HEK293T (cell line): ENCODE results near the gene AKAP8L.
"Not testable (repeated sequence)": the region's sequence is repeated elsewhere in the genome, so short reads cannot be mapped to it uniquely, and the experiment has no call there.

Experiments used
- CTCF ChIA-PET: fragments of 350-600 bp; formaldehyde crosslinking; extraction: SDS; loops from one replicate; lab custom pipeline; 2021; ENCODE audit warnings: antibody characterized with exemption, inconsistent platforms; lab: Yijun Ruan, JAX
- POLR2A ChIA-PET: fragments of 350-600 bp; formaldehyde crosslinking; extraction: SDS; loops from one replicate; lab custom pipeline; 2020; ENCODE audit warnings: antibody characterized with exemption, inconsistent platforms; lab: Yijun Ruan, JAX
- DNase-seq: peaks from one replicate; pipeline ENCODE4 v3.0.0; 2012; ENCODE audit warnings: mixed read lengths; ENCODE audit errors: extremely low spot score
- ARNT ChIP-seq: fragments of 450-650 bp; IDR thresholded peaks from 2 replicates; pipeline ENCODE4 v1.6.1; 2017; ENCODE audit warnings: mild to moderate bottlenecking
- BHLHE40 ChIP-seq: fragments of 450-650 bp; IDR thresholded peaks from 2 replicates; pipeline ENCODE4 v1.6.1; 2016; ENCODE audit warnings: mild to moderate bottlenecking, moderate library complexity, borderline replicate concordance
- CTBP1 ChIP-seq: fragments of 450-650 bp; IDR thresholded peaks from 2 replicates; pipeline ENCODE4 v1.6.1; 2016; ENCODE audit warnings: borderline replicate concordance
- ELF4 ChIP-seq: fragments of 450-650 bp; IDR thresholded peaks from 2 replicates; pipeline ENCODE4 v1.6.1; 2017; ENCODE audit warnings: antibody characterized with exemption
- FOXA1 ChIP-seq: fragments of 450-650 bp; IDR thresholded peaks from 2 replicates; pipeline ENCODE4 v1.6.1; 2016; ENCODE audit warnings: mild to moderate bottlenecking
- FOXK2 ChIP-seq: fragments of 450-650 bp; IDR thresholded peaks from 2 replicates; pipeline ENCODE4 v1.6.1; 2016; ENCODE audit warnings: mild to moderate bottlenecking
- FOXM1 ChIP-seq: fragments of 450-650 bp; IDR thresholded peaks from 2 replicates; pipeline ENCODE4 v1.6.1; 2017; ENCODE audit warnings: mild to moderate bottlenecking, borderline replicate concordance
- HDGF ChIP-seq: fragments of 450-650 bp; IDR thresholded peaks from 2 replicates; pipeline ENCODE4 v1.6.1; 2017; ENCODE audit warnings: antibody characterized with exemption, borderline replicate concordance
- L3MBTL2 ChIP-seq: fragments of 450-650 bp; conservative IDR thresholded peaks from 2 replicates; pipeline ENCODE4 v1.6.1; 2016; ENCODE audit warnings: mild to moderate bottlenecking
- LEF1 ChIP-seq: fragments of 450-650 bp; IDR thresholded peaks from 2 replicates; pipeline ENCODE4 v1.6.1; 2017; ENCODE audit warnings: mild to moderate bottlenecking, borderline replicate concordance
- NFRKB ChIP-seq: fragments of 450-650 bp; IDR thresholded peaks from 2 replicates; pipeline ENCODE4 v1.6.1; 2016; ENCODE audit warnings: mild to moderate bottlenecking, moderate library complexity
- SP1 ChIP-seq: fragments of 450-650 bp; IDR thresholded peaks from 2 replicates; pipeline ENCODE4 v1.6.1; 2017
- SUZ12 ChIP-seq: fragments of 450-650 bp; IDR thresholded peaks from 2 replicates; pipeline ENCODE4 v1.6.1; 2016; ENCODE audit warnings: mild to moderate bottlenecking
- TARDBP ChIP-seq: fragments of 450-650 bp; IDR thresholded peaks from 2 replicates; pipeline ENCODE4 v1.6.1; 2016
- ZNF384 ChIP-seq: fragments of 450-650 bp; IDR thresholded peaks from 2 replicates; pipeline ENCODE4 v1.6.1; 2016
- TF ChIP-seq, protein P1 (sequence below): fragments of 450-650 bp; IDR thresholded peaks from 2 replicates; pipeline ENCODE4 v1.6.1; 2016

AKAP8L gene

DNA sequence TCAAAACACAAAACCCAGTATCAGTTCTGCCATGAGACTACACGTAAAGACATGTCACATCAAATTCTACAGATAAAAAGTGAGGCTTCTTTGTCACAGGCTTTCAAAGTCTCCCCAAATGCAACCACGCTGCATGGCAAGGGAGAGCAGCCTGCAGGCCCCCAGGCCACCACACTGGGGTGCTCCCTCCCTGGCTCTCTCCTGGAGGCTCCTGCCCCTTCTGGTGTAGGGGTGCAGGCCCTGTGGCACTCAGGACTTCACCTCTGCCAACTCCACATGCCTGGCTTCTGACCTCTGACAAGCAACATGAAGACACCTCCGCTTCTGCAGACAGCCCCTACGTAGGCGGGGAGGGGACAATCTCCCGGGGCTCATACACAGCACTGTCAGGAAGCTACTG is 53.5 kb downstream of the AKAP8L start:
- POLR2A ChIA-PET: no interaction called here
- TF ChIP-seq BHLHE40: no peak
- no peak for TF ChIP-seq NFRKB
- no peak for TF ChIP-seq ZNF384
- TF ChIP-seq HDGF: no peak
- TF ChIP-seq FOXK2: no peak
- TF ChIP-seq CTBP1: no peak
- TF ChIP-seq FOXM1: no peak
- TF ChIP-seq LEF1: no peak
- no peak for TF ChIP-seq SUZ12
- TF ChIP-seq ARNT: no peak
- no peak for TF ChIP-seq ELF4
- no peak for TF ChIP-seq FOXA1
- no peak for TF ChIP-seq SP1
- TF ChIP-seq TARDBP: no peak
- no peak for TF ChIP-seq L3MBTL2
- TF ChIP-seq, protein P1, sequence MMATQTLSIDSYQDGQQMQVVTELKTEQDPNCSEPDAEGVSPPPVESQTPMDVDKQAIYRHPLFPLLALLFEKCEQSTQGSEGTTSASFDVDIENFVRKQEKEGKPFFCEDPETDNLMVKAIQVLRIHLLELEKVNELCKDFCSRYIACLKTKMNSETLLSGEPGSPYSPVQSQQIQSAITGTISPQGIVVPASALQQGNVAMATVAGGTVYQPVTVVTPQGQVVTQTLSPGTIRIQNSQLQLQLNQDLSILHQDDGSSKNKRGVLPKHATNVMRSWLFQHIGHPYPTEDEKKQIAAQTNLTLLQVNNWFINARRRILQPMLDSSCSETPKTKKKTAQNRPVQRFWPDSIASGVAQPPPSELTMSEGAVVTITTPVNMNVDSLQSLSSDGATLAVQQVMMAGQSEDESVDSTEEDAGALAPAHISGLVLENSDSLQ: no peak
- DNase-seq: no peak
- CTCF ChIA-PET: no interaction called here

- POLR2A ChIA-PET: not testable (repeated sequence)
Measured at GRCh38 chr19:15363791-15364190, 55.0 kb downstream of the AKAP8L start.

GRCh38 chr19:15363048-15363447 is 55.7 kb downstream of the AKAP8L start:
- POLR2A ChIA-PET, CTCF ChIA-PET, DNase-seq: not testable (repeated sequence)

More at GRCh38 chr19:15363791-15364190, 55.0 kb downstream of the AKAP8L start:
- CTCF ChIA-PET, DNase-seq: not testable (repeated sequence)

DNA sequence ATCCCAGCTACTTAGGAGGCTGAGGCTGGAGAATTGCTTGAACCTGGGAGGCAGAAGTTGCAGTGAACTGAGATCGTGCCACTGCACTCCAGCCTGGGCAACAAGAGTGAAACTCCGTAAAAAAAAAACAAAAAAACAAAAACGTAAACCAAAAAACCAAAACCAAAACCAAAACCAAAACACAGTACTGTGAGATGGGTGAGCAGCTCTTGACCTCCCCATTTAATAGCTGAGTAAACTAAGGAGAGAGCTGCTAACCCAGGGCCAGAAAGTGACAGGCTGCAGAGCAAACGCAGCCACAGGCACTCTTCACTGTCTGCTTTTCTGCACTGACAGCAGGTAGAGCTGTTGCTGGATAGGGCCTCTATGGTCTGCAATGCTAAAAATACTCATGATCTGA is 58.8 kb downstream of the AKAP8L start:
- CTCF ChIA-PET, DNase-seq: not testable (repeated sequence)
- POLR2A ChIA-PET: interaction anchor here (1.4 kb wide), 1 partner anchor 20 kb away, joined by 3 read pairs; the partner anchor contains the start of gene AKAP8

DNA sequence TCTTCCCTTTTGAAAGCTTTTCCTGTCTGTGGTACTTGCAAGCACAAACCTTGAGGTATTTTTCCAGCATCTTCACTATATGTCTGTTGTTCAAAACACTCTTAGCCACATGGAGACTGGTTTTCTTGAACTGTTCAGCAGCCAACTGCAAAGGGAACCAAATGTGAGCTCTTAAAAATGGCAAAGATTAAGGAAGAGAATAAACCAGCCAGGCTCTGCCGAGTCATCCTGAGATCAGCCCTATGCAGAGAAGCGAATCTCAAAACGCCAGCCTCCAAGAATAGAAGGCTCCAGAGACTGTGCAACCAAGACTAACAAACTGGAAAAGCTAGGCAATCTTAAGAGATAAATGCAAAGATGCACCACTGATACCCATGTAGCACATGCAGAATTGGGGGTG is 59.9 kb downstream of the AKAP8L start:
- no peak for DNase-seq
- TF ChIP-seq SP1: no peak
- TF ChIP-seq NFRKB: no peak
- no peak for TF ChIP-seq ARNT
- TF ChIP-seq HDGF: no peak
- TF ChIP-seq, protein P1: no peak
- no peak for TF ChIP-seq LEF1
- TF ChIP-seq L3MBTL2: no peak
- TF ChIP-seq ZNF384: no peak
- no peak for TF ChIP-seq FOXA1
- no peak for TF ChIP-seq FOXK2
- no peak for TF ChIP-seq TARDBP
- TF ChIP-seq FOXM1: no peak
- TF ChIP-seq BHLHE40: no peak
- TF ChIP-seq ELF4: no peak
- TF ChIP-seq SUZ12: no peak
- TF ChIP-seq CTBP1: no peak
- ChIA-PET CTCF (no interaction called here), POLR2A (interaction anchor here (1.4 kb wide), 1 partner anchor 21 kb away, joined by 3 read pairs; the partner anchor contains the start of gene AKAP8)

DNA sequence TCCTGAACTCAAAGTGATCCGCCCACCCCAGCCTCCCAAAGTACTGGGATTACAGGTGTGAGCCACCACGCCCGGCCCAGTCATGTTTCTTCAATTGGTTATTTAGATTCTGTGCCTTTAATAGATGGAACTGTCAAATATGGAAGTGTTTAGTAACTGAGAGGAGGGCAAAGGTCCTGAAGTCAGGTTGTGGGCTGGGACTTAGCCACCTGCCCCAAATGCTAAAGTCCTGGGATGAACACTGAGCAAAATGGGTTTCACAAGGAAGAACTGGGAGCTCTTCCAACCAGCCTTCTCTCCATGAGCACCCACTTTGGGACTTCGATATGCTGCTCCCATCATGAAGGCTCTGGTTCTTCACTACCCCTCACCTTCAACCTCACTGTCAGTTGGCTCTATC is 60.9 kb downstream of the AKAP8L start:
- no peak for DNase-seq
- TF ChIP-seq HDGF (no peak), SP1 (no peak), NFRKB (no peak)
- ChIA-PET CTCF (interaction anchor here (0.6 kb wide), 1 partner anchor 77 kb away, joined by 6 read pairs; no protein-coding TSS in a partner anchor), POLR2A (no interaction called here)

DNA sequence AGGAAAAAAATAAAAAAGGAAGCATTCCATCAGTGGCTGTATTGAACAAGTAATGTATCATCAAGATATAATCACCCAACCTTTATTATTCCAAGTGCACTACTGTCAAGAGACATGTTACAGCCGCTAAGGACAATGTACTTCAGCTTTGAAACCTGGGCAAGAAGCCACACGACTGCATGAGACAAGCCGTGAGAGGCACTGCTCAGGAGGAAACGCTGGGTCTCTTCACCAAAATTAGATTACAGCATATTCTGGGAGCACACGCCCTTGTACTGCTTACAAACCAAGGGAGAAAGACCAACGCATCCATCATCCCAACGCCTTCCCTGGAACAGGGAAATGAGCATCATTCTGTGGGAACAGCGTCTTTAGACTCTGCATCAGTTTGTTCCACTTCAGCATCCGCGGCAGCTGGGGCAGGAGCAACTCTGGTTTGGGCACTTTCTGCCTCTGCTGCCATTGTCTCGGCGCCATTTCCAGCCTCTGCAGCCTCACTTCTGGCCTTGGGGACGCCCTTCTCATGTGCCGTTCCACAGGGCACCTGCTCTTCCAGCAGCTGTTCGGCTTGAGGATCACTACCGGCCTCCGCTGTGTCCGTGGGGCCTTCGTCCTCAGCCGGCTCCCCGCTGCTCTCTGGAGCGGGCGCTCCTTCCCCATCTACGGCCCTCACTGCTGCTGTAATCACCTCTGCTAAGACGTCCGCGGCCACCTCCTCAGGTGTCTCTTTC is 64.1 kb downstream of the AKAP8L start:
- POLR2A ChIA-PET: no interaction called here
- CTCF ChIA-PET: no interaction called here
- no peak for TF ChIP-seq BHLHE40
- TF ChIP-seq SP1: no peak
- no peak for TF ChIP-seq LEF1
- no peak for DNase-seq

DNA sequence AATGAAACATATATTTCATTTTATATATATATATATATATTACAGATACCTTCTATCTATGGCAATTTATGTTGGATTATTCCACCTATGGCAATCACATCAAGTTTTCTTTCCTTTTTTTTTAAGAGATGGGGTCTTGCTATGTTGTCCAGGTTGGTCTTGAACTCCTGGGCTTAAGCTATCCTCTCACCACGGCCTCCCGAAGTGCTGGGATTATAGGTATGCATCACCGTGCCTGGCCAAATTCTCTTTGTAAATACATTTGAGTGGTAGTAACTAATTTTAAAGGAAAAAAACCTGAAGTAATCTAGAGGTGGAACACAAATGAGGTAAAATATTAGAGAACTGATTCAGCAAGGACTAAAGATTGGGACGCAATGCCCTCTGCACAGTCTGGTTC is 64.9 kb downstream of the AKAP8L start:
- no peak for TF ChIP-seq LEF1
- CTCF ChIA-PET: no interaction called here
- POLR2A ChIA-PET: no interaction called here
- no peak for DNase-seq

DNA sequence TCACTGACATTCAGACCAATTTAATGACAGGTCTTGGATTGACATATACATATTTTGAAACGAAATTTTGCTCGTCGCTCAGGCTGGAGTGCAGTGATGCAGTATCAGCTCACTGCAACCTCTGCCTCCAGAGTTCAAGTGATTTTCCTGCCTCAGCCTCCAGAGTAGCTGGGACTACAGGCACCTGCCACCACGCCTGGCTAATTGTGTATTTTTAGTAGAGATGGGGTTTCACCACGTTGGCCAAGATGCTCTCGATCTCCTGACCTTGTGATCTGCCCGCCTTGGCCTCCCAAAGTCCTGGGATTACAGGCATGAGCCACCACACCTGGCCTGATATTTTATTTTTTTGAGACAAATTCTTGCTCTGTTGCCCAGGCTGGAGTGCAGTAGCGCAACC is 66.3 kb downstream of the AKAP8L start:
- POLR2A ChIA-PET, DNase-seq, CTCF ChIA-PET: not testable (repeated sequence)

GRCh38 chr19:15341328-15341727 is 77.5 kb downstream of the AKAP8L start:
- DNase-seq, POLR2A ChIA-PET, CTCF ChIA-PET: not testable (repeated sequence)
